HG02981 (cell line): Measurements from ENCODE around the gene COL10A1.
"Not testable (repeated sequence)": the region's sequence is repeated elsewhere in the genome, so short reads cannot be mapped to it uniquely, and the experiment has no call there.

Experiments used
- ATAC-seq: cut with Tn5 transposase; IDR thresholded peaks from one replicate; pipeline ENCODE4 v1.9.1; 2021; ENCODE audit warnings: mild to moderate bottlenecking, moderate library complexity; ENCODE audit not compliant: unreplicated experiment

COL10A1 gene

GRCh38 chr6:116127771-116128493, 2.0 kb upstream of the COL10A1 start:
- ATAC-seq = no peak

GRCh38 chr6:116120430-116120829, 5.5 kb downstream of the COL10A1 start:
- no peak for ATAC-seq

DNA sequence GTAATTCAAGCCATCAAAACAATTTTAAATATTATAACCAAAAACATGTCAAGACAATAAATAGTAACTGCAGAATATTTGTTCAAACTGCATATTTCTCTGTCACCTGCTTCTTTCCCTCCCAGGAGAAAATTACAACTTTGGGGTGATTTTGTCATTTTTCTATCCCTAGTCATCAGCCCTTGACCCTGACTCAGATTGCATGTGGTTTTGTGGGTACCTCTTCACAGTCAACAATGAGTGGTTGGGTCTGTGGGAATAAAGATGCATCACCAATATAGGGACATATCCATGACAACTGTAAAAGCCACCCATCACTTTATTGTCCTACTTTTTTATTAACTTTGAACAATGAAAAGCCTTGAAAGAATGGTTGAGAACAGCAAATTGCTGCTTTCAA, 7.3 kb downstream of the COL10A1 start:
- no peak for ATAC-seq

- no peak for ATAC-seq
Measured at GRCh38 chr6:116115781-116116180, 10.2 kb downstream of the COL10A1 start.

GRCh38 chr6:116113386-116113785, 12.5 kb downstream of the COL10A1 start:
- no peak for ATAC-seq

DNA sequence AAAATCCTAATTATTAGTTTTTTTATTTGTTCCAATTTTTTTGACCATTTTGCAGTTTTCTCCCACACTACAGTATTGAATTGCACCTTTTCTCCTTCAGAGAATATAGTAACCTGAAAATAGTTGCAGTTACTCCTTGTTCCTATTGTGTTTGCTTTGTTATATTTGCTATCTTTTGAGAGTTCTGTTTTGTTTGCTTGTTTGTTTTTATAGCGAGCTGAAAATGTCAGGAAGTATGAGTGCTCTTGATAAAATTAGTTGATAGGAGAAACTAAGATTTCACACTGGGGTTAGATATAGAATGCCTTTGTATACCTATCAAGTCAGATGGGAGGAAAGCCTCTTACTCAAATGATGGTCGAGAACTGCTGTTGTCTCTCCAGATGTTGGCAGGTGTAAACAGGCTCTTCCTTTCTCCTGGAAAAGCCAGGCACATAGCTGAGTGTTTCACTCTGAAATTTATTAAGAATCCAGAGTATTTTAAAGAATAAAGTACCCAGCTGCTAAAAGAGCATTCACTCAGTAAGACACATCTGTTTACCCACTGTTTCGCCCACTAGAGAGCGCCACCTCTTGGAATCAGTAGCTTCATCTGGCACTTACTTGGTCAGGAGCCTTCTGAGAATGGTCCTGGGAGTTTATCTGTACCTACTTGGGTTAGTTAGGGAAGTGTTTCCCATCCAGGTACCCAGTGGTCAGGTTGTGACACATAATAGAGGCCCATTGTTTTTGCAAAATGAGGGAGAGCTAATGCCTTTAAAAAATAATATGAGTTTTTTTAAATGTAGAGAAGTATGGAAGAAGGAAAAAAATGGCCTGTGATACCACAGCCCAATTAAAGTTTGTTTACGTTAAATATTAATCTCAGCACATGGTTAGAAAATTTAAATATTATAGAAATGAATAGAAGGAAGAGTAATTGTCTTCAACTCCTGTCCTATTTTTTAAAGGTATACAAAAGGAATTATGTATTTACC, 14.1 kb downstream of the COL10A1 start:
- ATAC-seq = peak; percentile 83

GRCh38 chr6:116108836-116109235, 17.1 kb downstream of the COL10A1 start:
- ATAC-seq = no peak

GRCh38 chr6:116106146-116106545, 19.8 kb downstream of the COL10A1 start:
- ATAC-seq = no peak

GRCh38 chr6:116105247-116105646, 20.7 kb downstream of the COL10A1 start:
- no peak for ATAC-seq

GRCh38 chr6:116104636-116105035, 21.3 kb downstream of the COL10A1 start:
- no peak for ATAC-seq

GRCh38 chr6:116102873-116103272, 23.1 kb downstream of the COL10A1 start:
- no peak for ATAC-seq

- no peak for ATAC-seq
Measured at GRCh38 chr6:116101790-116102189, 24.1 kb downstream of the COL10A1 start.

- no peak for ATAC-seq
Measured at GRCh38 chr6:116101302-116101718, 24.6 kb downstream of the COL10A1 start.

GRCh38 chr6:116100419-116101301, 25.3 kb downstream of the COL10A1 start, which contains the start of gene NT5DC1:
Gene NT5DC1 (plus strand): TSS chr6:116100853. CDS start chr6:116100931, 78 bp downstream.
- ATAC-seq = peak; percentile 86

DNA sequence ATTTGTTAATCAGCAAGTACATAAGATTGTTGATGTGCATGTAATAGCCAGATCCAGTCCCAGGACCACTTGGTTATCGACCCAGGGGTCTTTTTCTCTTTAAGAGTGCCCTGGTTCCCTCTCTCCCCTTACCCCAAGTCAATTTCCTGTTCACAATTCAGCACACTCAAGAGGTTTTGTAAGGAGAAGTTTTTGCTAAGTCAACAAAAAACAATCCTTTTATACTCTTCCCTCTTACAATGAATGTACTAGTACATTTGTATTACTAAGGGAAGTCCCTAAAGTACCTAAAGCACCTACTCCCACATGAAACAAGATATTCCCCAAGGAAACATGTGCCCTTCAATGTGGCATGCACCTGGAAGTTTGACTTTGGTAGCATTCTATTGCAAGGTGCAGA, 26.9 kb downstream of the COL10A1 start:
- no peak for ATAC-seq

- no peak for ATAC-seq
Measured at GRCh38 chr6:116096979-116097816, 28.7 kb downstream of the COL10A1 start.

- not testable (repeated sequence) for ATAC-seq
Measured at GRCh38 chr6:116096048-116096759, 29.7 kb downstream of the COL10A1 start.

DNA sequence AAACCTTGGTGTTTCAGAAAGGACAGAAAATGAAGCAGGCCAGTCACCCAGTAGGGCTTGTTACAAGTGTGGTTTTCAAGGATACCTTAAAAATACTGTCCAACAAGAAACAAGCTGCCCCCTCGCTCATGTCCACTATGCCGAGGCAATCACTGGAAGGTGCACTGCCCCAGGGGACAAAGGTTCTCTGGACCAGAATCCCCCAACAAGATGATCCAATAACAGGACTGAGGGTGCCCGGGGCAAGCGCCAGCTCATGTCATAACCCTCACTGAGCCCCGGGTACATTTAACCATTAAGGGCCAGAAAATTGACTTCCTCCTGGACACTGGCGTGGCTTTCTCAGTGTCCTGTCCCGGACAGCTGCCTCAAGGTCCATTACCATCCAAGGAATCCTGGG, 31.9 kb downstream of the COL10A1 start:
- no peak for ATAC-seq

- ATAC-seq = peak; percentile 70
Measured at GRCh38 chr6:116090251-116090650, 35.7 kb downstream of the COL10A1 start.
